HG02642 (cell line): ENCODE data around the gene NLRC3.

Source experiments
- ATAC-seq: cut with Tn5 transposase; IDR thresholded peaks from one replicate; pipeline ENCODE4 v1.9.1; 2021; ENCODE audit warnings: mild to moderate bottlenecking; ENCODE audit not compliant: unreplicated experiment, poor library complexity

The NLRC3 gene

GRCh38 chr16:3580686-3581085, 3.5 kb upstream of the NLRC3 start:
- no peak for ATAC-seq

GRCh38 chr16:3580251-3580651, 3.0 kb upstream of the NLRC3 start:
- ATAC-seq, result no peak

- no peak for ATAC-seq
Measured at GRCh38 chr16:3579776-3580175, 2.6 kb upstream of the NLRC3 start.

- ATAC-seq, result peak; percentile 57
Measured at GRCh38 chr16:3578610-3579551, 1.7 kb upstream of the NLRC3 start.

GRCh38 chr16:3578121-3578520, 918 bp upstream of the NLRC3 start:
- no peak for ATAC-seq

- ATAC-seq, result no peak
Measured at GRCh38 chr16:3576211-3576610, 992 bp downstream of the NLRC3 start.

- ATAC-seq, result no peak
Measured at GRCh38 chr16:3575491-3575890, 1.7 kb downstream of the NLRC3 start.

- no peak for ATAC-seq
Measured at GRCh38 chr16:3574195-3574594, 3.0 kb downstream of the NLRC3 start.

- no peak for ATAC-seq
Measured at GRCh38 chr16:3573146-3573815, 3.9 kb downstream of the NLRC3 start.

- ATAC-seq, result no peak
Measured at GRCh38 chr16:3570420-3571062, 6.7 kb downstream of the NLRC3 start.

GRCh38 chr16:3569851-3570250, 7.4 kb downstream of the NLRC3 start:
- no peak for ATAC-seq

GRCh38 chr16:3566990-3567389, 10.2 kb downstream of the NLRC3 start:
- no peak for ATAC-seq

GRCh38 chr16:3564889-3565141, 12.4 kb downstream of the NLRC3 start:
- ATAC-seq, result no peak

- ATAC-seq, result no peak
Measured at GRCh38 chr16:3564130-3564888, 12.9 kb downstream of the NLRC3 start.

GRCh38 chr16:3562914-3563480, 14.2 kb downstream of the NLRC3 start:
- no peak for ATAC-seq

- ATAC-seq, result no peak
Measured at GRCh38 chr16:3561626-3562025, 15.6 kb downstream of the NLRC3 start.

- ATAC-seq, result no peak
Measured at GRCh38 chr16:3554351-3554928, 22.8 kb downstream of the NLRC3 start.

- ATAC-seq, result no peak
Measured at GRCh38 chr16:3553138-3553923, 23.9 kb downstream of the NLRC3 start.
